Prostate gland (tissue), 2 donors: Measurements from ENCODE around the gene LAS1L.

Experiments used
- POLR2A ChIP-seq: fragments of 450-650 bp; IDR thresholded peaks from one replicate; pipeline ENCODE4 v1.6.1; 2016; ENCODE audit warnings: antibody characterized with exemption, mild to moderate bottlenecking
- TF ChIP-seq, protein P1 (sequence below), 4 experiments: fragments of 200-600 bp in 2 of 4; fragments of 450-650 bp in 2 of 4; sonication (generic) in 2 of 4; IDR thresholded peaks; 1 replicate in 3 of 4; 2 replicates in 1 of 4; pipeline ENCODE4 v1.5.1; 2016 to 2019; ENCODE audit warnings: antibody characterized with exemption in 4 of 4, mild to moderate bottlenecking in 2 of 4, moderate library complexity in 2 of 4

DNA sequence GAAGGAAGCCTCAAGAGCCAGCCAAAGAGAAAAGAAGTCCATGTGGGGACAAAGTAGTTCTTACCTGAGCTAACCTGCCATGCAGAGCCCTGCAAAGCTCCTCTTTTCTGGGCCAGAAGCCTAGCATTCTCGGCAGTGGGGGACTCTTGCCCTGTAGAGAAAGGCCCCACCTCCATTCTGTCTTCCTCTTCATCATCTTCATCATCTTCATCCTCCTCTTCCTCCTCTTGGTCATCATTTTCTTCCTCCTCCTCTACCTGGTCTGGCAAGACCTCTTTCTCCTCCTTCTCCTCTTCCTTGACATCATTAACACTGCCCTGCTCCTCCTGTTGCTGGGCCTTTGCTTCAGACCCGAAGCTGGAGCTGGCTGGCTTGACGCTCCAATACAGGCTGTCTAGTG, 16.7 kb downstream of the LAS1L start:
- TF ChIP-seq, protein P1, sequence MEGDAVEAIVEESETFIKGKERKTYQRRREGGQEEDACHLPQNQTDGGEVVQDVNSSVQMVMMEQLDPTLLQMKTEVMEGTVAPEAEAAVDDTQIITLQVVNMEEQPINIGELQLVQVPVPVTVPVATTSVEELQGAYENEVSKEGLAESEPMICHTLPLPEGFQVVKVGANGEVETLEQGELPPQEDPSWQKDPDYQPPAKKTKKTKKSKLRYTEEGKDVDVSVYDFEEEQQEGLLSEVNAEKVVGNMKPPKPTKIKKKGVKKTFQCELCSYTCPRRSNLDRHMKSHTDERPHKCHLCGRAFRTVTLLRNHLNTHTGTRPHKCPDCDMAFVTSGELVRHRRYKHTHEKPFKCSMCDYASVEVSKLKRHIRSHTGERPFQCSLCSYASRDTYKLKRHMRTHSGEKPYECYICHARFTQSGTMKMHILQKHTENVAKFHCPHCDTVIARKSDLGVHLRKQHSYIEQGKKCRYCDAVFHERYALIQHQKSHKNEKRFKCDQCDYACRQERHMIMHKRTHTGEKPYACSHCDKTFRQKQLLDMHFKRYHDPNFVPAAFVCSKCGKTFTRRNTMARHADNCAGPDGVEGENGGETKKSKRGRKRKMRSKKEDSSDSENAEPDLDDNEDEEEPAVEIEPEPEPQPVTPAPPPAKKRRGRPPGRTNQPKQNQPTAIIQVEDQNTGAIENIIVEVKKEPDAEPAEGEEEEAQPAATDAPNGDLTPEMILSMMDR (IDR thresholded peaks at IDR 0.05) = no peak
- TF ChIP-seq POLR2A = no peak
